H1 (cell line): ENCODE results near the gene SPAG5.

ENCODE experiments used
- ASH2L ChIP-seq: fragments of 200-600, 300-600 bp; sonication (generic); IDR thresholded peaks from one replicate; pipeline ENCODE4 v1.7.1; 2017; ENCODE audit warnings: low read length
- BCL11A ChIP-seq, 2 experiments: IDR thresholded peaks; one replicate each; pipeline ENCODE4 v1.6.1; 2011; ENCODE audit warnings: low read depth in 2 of 2, low read length in 2 of 2, mild to moderate bottlenecking in 2 of 2
- CTCF ChIP-seq, 3 experiments: IDR thresholded peaks; 1 replicate in 2 of 3; 2 replicates in 1 of 3; pipeline versions ENCODE4 v1.5.1 to v1.6.1; 2011; ENCODE audit warnings: low read length in 3 of 3, mild to moderate bottlenecking in 3 of 3, inconsistent platforms in 2 of 3, low read depth in 1 of 3, moderate library complexity in 1 of 3; ENCODE audit not compliant: insufficient read depth in 1 of 3; ENCODE audit errors: control extremely low read depth in 1 of 3
- EP300 ChIP-seq, 2 experiments: IDR thresholded peaks; 1 replicate in 1 of 2; 2 replicates in 1 of 2; pipeline ENCODE4 v1.6.1; 2011 to 2012; ENCODE audit warnings: low read depth in 2 of 2, low read length in 2 of 2, mild to moderate bottlenecking in 2 of 2, borderline replicate concordance in 1 of 2, inconsistent platforms in 1 of 2, moderate library complexity in 1 of 2
- GABPA ChIP-seq: IDR thresholded peaks from 2 replicates; pipeline ENCODE4 v1.6.1; 2011; ENCODE audit warnings: mild to moderate bottlenecking, low read length, moderate library complexity, borderline replicate concordance; ENCODE audit not compliant: insufficient read depth
- HDAC2 ChIP-seq, 2 experiments: fragments of 300-600 bp in 1 of 2; sonication (generic) in 1 of 2; IDR thresholded peaks; 2 replicates each; pipeline ENCODE4 v1.6.1; 2011 to 2012; ENCODE audit warnings: low read depth in 2 of 2, low read length in 2 of 2, mild to moderate bottlenecking in 2 of 2, moderate library complexity in 2 of 2, borderline replicate concordance in 1 of 2, inconsistent platforms in 1 of 2
- JUN ChIP-seq: IDR thresholded peaks from 2 replicates; pipeline ENCODE4 v1.6.1; 2011; ENCODE audit warnings: low read depth, mild to moderate bottlenecking, improper control_type of control experiment, low read length
- JUND ChIP-seq: IDR thresholded peaks from 2 replicates; pipeline ENCODE4 v1.6.1; 2011; ENCODE audit warnings: mild to moderate bottlenecking, improper control_type of control experiment, low read length
- MAX ChIP-seq: IDR thresholded peaks from 2 replicates; pipeline ENCODE4 v1.6.1; 2012; ENCODE audit warnings: inconsistent platforms
- POLR2A ChIP-seq, 2 experiments: IDR thresholded peaks; 1 replicate in 1 of 2; 2 replicates in 1 of 2; pipeline ENCODE4 v1.6.1; 2011; ENCODE audit warnings: low read depth in 2 of 2, low read length in 2 of 2, mild to moderate bottlenecking in 2 of 2; ENCODE audit errors: control extremely low read depth in 1 of 2
- POLR2AphosphoS5 ChIP-seq: IDR thresholded peaks from 2 replicates; pipeline ENCODE4 v1.6.1; 2011; ENCODE audit warnings: low read depth, low read length
- SUZ12 ChIP-seq: fragments of 200-600 bp; sonication (generic); IDR thresholded peaks from 2 replicates; pipeline ENCODE4 v1.6.1; 2012; ENCODE audit warnings: mild to moderate bottlenecking, inconsistent platforms, low read length, moderate library complexity, mixed read lengths
- TAF1 ChIP-seq: IDR thresholded peaks from 2 replicates; pipeline ENCODE4 v1.6.1; 2011; ENCODE audit warnings: mild to moderate bottlenecking, low read depth, low read length
- TF ChIP-seq, protein P1 (sequence below): IDR thresholded peaks from 2 replicates; pipeline ENCODE4 v1.6.1; 2011; ENCODE audit warnings: low read length, improper control_type of control experiment

- no peak for TF ChIP-seq CTCF (IDR thresholded peaks at IDR 0.05; ENCODE audit: control extremely low read depth in 1 of 3, insufficient read depth in 1 of 3, low read depth in 1 of 3, low read length in 3 of 3)
- no peak for TF ChIP-seq POLR2A (IDR thresholded peaks at IDR 0.05; ENCODE audit: control extremely low read depth in 1 of 2, low read depth in 2 of 2, low read length in 2 of 2)
- TF ChIP-seq SUZ12, result no peak
- TF ChIP-seq, protein P1, sequence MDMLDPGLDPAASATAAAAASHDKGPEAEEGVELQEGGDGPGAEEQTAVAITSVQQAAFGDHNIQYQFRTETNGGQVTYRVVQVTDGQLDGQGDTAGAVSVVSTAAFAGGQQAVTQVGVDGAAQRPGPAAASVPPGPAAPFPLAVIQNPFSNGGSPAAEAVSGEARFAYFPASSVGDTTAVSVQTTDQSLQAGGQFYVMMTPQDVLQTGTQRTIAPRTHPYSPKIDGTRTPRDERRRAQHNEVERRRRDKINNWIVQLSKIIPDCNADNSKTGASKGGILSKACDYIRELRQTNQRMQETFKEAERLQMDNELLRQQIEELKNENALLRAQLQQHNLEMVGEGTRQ, result no peak
- TF ChIP-seq TAF1, result no peak
- TF ChIP-seq BCL11A (IDR thresholded peaks at IDR 0.05; ENCODE audit: low read depth in 2 of 2, low read length in 2 of 2), result no peak
- TF ChIP-seq MAX, result no peak
- TF ChIP-seq GABPA, result no peak
- TF ChIP-seq JUND, result no peak
- TF ChIP-seq POLR2AphosphoS5, result no peak
- TF ChIP-seq EP300 (IDR thresholded peaks at IDR 0.05; ENCODE audit: borderline replicate concordance in 1 of 2, low read depth in 2 of 2, low read length in 2 of 2), result no peak
- no peak for TF ChIP-seq JUN
- TF ChIP-seq ASH2L, result no peak
- TF ChIP-seq HDAC2 (IDR thresholded peaks at IDR 0.05; ENCODE audit: borderline replicate concordance in 1 of 2, low read depth in 2 of 2, low read length in 2 of 2), result no peak
Measured at GRCh38 chr17:28530250-28530649, 68.6 kb downstream of the SPAG5 start.
